Stimulated activated CD4-positive, alpha-beta T cell treated with anti-CD3 and anti-CD28 coated beads, Interleukin-12 subunit alpha, Interleukin-12 subunit beta, amount 100 ng/mL, for 48 hours (primary cell): ENCODE data around the gene MCRIP2.

Experiments
- DNase-seq, 3 donors: peaks; one replicate each; pipeline ENCODE4 v3.0.0-alpha.2; 2020; ENCODE audit warnings: low read depth in 2 of 3, low spot score in 1 of 3

Gene MCRIP2

GRCh38 chr16:668519-669171 is 27.0 kb downstream of the MCRIP2 start:
- no peak for DNase-seq

GRCh38 chr16:669666-670065 is 28.0 kb downstream of the MCRIP2 start:
- DNase-seq, result no peak

GRCh38 chr16:670485-671352 is 29.1 kb downstream of the MCRIP2 start:
- no peak for DNase-seq

- DNase-seq, result no peak
Measured at GRCh38 chr16:671353-672131, 29.9 kb downstream of the MCRIP2 start.

- DNase-seq, result no peak
Measured at GRCh38 chr16:672371-672770, 30.7 kb downstream of the MCRIP2 start.

GRCh38 chr16:672851-673250 is 31.2 kb downstream of the MCRIP2 start:
- DNase-seq, result no peak

- DNase-seq, result no peak
Measured at GRCh38 chr16:673399-673991, 31.9 kb downstream of the MCRIP2 start.

- DNase-seq, result no peak
Measured at GRCh38 chr16:674214-674881, 32.7 kb downstream of the MCRIP2 start.

- no peak for DNase-seq
Measured at GRCh38 chr16:674968-675883, 33.6 kb downstream of the MCRIP2 start, which contains the start of gene RHBDL1. TSS of gene RHBDL1 (plus strand) at chr16:675671. CDS start at chr16:675791, 120 bp downstream.

- no peak for DNase-seq
Measured at GRCh38 chr16:675884-676564, 34.4 kb downstream of the MCRIP2 start.

- DNase-seq, result no peak
Measured at GRCh38 chr16:676565-676902, 34.9 kb downstream of the MCRIP2 start.

- no peak for DNase-seq
Measured at GRCh38 chr16:676913-677312, 35.3 kb downstream of the MCRIP2 start.

GRCh38 chr16:677316-678190 is 35.9 kb downstream of the MCRIP2 start:
- no peak for DNase-seq

- no peak for DNase-seq
Measured at GRCh38 chr16:678209-678857, 36.7 kb downstream of the MCRIP2 start.

- DNase-seq, result peak in 2 of 3 donors; percentile 32
Measured at GRCh38 chr16:678858-679813, 37.5 kb downstream of the MCRIP2 start.

- peak; percentile 86 to 88 (median 87) for DNase-seq
Measured at GRCh38 chr16:679814-680624, 38.4 kb downstream of the MCRIP2 start, which contains the start of gene STUB1. TSS of gene STUB1 (plus strand) at chr16:680410. CDS start at chr16:680526, 116 bp downstream.
